Lung (tissue), 12 donors: Measurements from ENCODE around the gene CHMP1A. TPM values are rescaled to one million over a fixed set of nuclear protein-coding genes. Genes with fewer than 3 reads are reported as not detected.

Experiments used
- ATAC-seq: fragments of 200-7000 bp; cut with Tn5 transposase; one replicate; pipeline ENCODE4 v1.9.1; 2020; ENCODE audit warnings: moderate number of reproducible peaks; ENCODE audit not compliant: insufficient read depth, low FRiP score
- DNase-seq, 3 donors: peaks; one replicate each; pipeline ENCODE4 v3.0.0-alpha.2; 2013 to 2017
- H3K27ac ChIP-seq, 2 donors: one replicate each; pipeline ENCODE4 v1.5.1; 2013; ENCODE audit warnings: mild to moderate bottlenecking in 2 of 2, moderate library complexity in 2 of 2, control low read depth in 1 of 2, inconsistent platforms in 1 of 2, low read depth in 1 of 2, low read length in 1 of 2
- H3K27me3 ChIP-seq, 3 donors: one replicate each; pipeline ENCODE4 v1.5.1; 2013; ENCODE audit warnings: low read length in 2 of 3; ENCODE audit not compliant: control insufficient read depth in 3 of 3, insufficient read depth in 3 of 3
- H3K36me3 ChIP-seq, 4 donors: one replicate each; pipeline ENCODE4 v1.5.1; 2013; ENCODE audit warnings: low read length in 4 of 4, mild to moderate bottlenecking in 1 of 4, moderate library complexity in 1 of 4; ENCODE audit not compliant: control insufficient read depth in 4 of 4, insufficient read depth in 4 of 4
- H3K4me1 ChIP-seq, 5 donors: one replicate each; pipeline ENCODE4 v1.5.1; 2013; ENCODE audit warnings: low read length in 5 of 5, mild to moderate bottlenecking in 2 of 5, moderate library complexity in 1 of 5; ENCODE audit not compliant: control insufficient read depth in 5 of 5, insufficient read depth in 5 of 5
- H3K4me3 ChIP-seq: one replicate; pipeline ENCODE4 v1.5.1; 2013; ENCODE audit warnings: mild to moderate bottlenecking, control low read depth, moderate library complexity
- H3K9ac ChIP-seq, 2 donors: one replicate each; pipeline ENCODE4 v1.5.1; 2013; ENCODE audit warnings: low read length in 2 of 2, control low read depth in 1 of 2; ENCODE audit not compliant: insufficient read depth in 1 of 2
- H3K9me3 ChIP-seq, 4 donors: one replicate each; pipeline ENCODE4 v1.5.1; 2013; ENCODE audit warnings: low read length in 3 of 4, mild to moderate bottlenecking in 1 of 4, moderate library complexity in 1 of 4; ENCODE audit not compliant: control insufficient read depth in 4 of 4, insufficient read depth in 3 of 4
- CTCF ChIP-seq: IDR thresholded peaks from 2 replicates; pipeline ENCODE4 v1.5.1; 2012; ENCODE audit warnings: mild to moderate bottlenecking; ENCODE audit errors: control extremely low read depth, extremely low read depth
- WGBS, 2 donors: extraction: QIAGEN DNeasy Blood & Tissue Kit; methylation state at CpG; one replicate each; pipeline ENCODE4 v1.1.7; 2013; 5-methylcytosine and 5-hydroxymethylcytosine counted together
- polyA plus RNA-seq, 2 donors: library from polyadenylated mRNA; stranded (reverse); fragments of 200-250 nt; gene quantifications; one replicate each; pipeline ENCODE4 v1.2.1, GENCODE V29; 2013
- total RNA-seq, 2 donors: library from RNA; depleted of rRNA in 1 of 2; stranded (reverse); fragments of >200 nt in 1 of 2; gene quantifications; one replicate each; pipeline ENCODE4 v1.2.1, GENCODE V29; 2014 to 2021
- donor health status: control.
- donor health status: control.
- donor health status: Bipolar disorder and iron deficiency.
- donor health status: healthy.
- donor health status: DM: yes; HTN: yes; CAD: no.

The CHMP1A gene
- total and polyA plus RNA-seq, 4 donors, result 61.3 to 98.4 (median 85.5) TPM

GRCh38 chr16:89617036-89617435 is 40.5 kb downstream of the CHMP1A start:
- DNase-seq, result no peak
- peak overlapping the region in 1 of 2 donors; percentile 75 for H3K27ac ChIP-seq

GRCh38 chr16:89616623-89617022 is 40.9 kb downstream of the CHMP1A start:
- Histone ChIP-seq H3K9ac (no peak overlapping the region), H3K36me3 (no peaks in the 10 kb centered on the region), H3K4me1 (peaks cover 0 to 21% (median 3%) of the 10 kb centered on the region in 5 donors), H3K27ac (peak overlapping the region in 1 of 2 donors; percentile 75), H3K4me3 (no peak overlapping the region), H3K27me3 (peaks cover 0 to 2% (median 0%) of the 10 kb centered on the region in 3 donors), H3K9me3 (peaks cover 0 to 2% (median 0%) of the 10 kb centered on the region in 4 donors)
- ATAC-seq (no peak), DNase-seq (no peak)
- no peak for TF ChIP-seq CTCF
- 50 to 57% methylated on average over 20 of the region's 20 CpGs for WGBS, 2 donors

More at GRCh38 chr16:89617036-89617435, 40.5 kb downstream of the CHMP1A start:
- no peak for ATAC-seq
- H3K4me3 ChIP-seq, result no peak overlapping the region
- H3K27me3 ChIP-seq, result peaks cover 0 to 3% (median 0%) of the 10 kb centered on the region in 3 donors
- H3K4me1 ChIP-seq, result peaks cover 0 to 21% (median 3%) of the 10 kb centered on the region in 5 donors
- WGBS, 2 donors, result 59 to 69% methylated on average over 6 of the region's 6 CpGs
- no peak for TF ChIP-seq CTCF
- H3K9me3 ChIP-seq, result peaks cover 0 to 2% (median 0%) of the 10 kb centered on the region in 4 donors
- H3K9ac ChIP-seq, result no peak overlapping the region
- no peaks in the 10 kb centered on the region for H3K36me3 ChIP-seq

- ATAC-seq (no peak), DNase-seq (no peak)
- Histone ChIP-seq H3K4me3 (no peak overlapping the region), H3K27me3 (no peaks in the 10 kb centered on the region), H3K9ac (no peak overlapping the region), H3K36me3 (no peaks in the 10 kb centered on the region), H3K4me1 (peaks cover 0 to 19% (median 3%) of the 10 kb centered on the region in 5 donors), H3K27ac (no peak overlapping the region), H3K9me3 (peaks cover 0 to 2% (median 0%) of the 10 kb centered on the region in 4 donors)
- WGBS, 2 donors, result 46 to 51% methylated on average over 17 of the region's 17 CpGs
- TF ChIP-seq CTCF, result peak; percentile 26
Observed at GRCh38 chr16:89615596-89616090, 41.9 kb downstream of the CHMP1A start.

DNA sequence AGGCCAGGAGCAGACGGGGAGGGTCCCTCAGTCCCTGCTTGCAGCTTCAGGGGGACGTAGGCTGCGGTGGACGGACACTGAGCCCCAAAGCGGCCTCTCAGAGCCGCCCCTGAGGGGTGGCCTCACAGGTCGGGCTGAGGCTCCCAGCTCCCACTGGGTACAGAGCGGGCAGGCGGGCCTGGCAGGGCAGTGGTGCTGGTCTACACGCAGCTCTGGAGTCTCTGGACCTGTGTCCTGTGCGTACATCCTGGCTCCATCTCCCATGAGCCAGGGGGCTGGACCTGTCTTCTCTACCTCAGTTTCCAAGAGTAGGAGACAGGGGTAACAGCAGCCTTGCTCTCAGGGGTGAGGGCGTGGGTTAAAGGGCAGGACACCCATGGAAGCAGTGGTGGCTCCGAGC is 42.3 kb downstream of the CHMP1A start:
- Histone ChIP-seq H3K9ac (no peak overlapping the region), H3K9me3 (peaks cover 0 to 2% (median 0%) of the 10 kb centered on the region in 4 donors), H3K36me3 (no peaks in the 10 kb centered on the region), H3K4me3 (no peak overlapping the region), H3K27me3 (no peaks in the 10 kb centered on the region), H3K27ac (no peak overlapping the region), H3K4me1 (peaks cover 0 to 14% (median 3%) of the 10 kb centered on the region in 5 donors)
- DNase-seq (no peak), ATAC-seq (no peak)
- no peak for TF ChIP-seq CTCF
- 86 to 90% methylated on average over 13 of the region's 13 CpGs for WGBS, 2 donors
